GM18867 (cell line): ENCODE results near the gene DNAI4.
A peak's percentile ranks its signal among the peaks of the same experiment; 100 is the strongest.
"Not testable (repeated sequence)": the region's sequence is repeated elsewhere in the genome, so short reads cannot be mapped to it uniquely, and the experiment has no call there.

ENCODE experiments used
- ATAC-seq: cut with Tn5 transposase; IDR thresholded peaks from one replicate; pipeline ENCODE4 v1.9.1; 2021; ENCODE audit warnings: mild to moderate bottlenecking, moderate library complexity; ENCODE audit not compliant: unreplicated experiment

Gene DNAI4

GRCh38 chr1:66848193-66848592 is 76.5 kb downstream of the DNAI4 start:
- ATAC-seq, result no peak

DNA sequence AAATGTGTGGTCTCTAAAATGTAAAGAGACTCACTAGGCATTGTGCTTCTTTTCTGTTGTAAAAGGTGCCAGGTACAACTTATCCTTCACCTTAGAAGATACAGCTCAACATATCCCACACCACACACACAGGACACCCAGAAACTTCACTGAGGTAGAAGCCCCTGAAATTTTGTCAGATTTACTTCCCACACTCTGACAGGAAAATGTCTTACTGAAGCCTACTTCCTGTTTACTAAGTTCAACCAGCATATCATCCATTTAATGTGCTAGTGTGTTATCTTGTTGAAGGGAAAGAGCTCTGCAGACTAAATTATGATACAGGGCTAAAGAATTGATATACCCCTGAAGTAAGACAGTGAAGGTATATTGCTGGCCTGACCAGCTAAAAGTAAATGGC is 83.7 kb downstream of the DNAI4 start:
- ATAC-seq, result no peak

- no peak for ATAC-seq
These were observed 89.7 kb downstream of the DNAI4 start for GRCh38 chr1:66834926-66835325.

- no peak for ATAC-seq
These were observed 91.5 kb downstream of the DNAI4 start for GRCh38 chr1:66833112-66833511.

DNA sequence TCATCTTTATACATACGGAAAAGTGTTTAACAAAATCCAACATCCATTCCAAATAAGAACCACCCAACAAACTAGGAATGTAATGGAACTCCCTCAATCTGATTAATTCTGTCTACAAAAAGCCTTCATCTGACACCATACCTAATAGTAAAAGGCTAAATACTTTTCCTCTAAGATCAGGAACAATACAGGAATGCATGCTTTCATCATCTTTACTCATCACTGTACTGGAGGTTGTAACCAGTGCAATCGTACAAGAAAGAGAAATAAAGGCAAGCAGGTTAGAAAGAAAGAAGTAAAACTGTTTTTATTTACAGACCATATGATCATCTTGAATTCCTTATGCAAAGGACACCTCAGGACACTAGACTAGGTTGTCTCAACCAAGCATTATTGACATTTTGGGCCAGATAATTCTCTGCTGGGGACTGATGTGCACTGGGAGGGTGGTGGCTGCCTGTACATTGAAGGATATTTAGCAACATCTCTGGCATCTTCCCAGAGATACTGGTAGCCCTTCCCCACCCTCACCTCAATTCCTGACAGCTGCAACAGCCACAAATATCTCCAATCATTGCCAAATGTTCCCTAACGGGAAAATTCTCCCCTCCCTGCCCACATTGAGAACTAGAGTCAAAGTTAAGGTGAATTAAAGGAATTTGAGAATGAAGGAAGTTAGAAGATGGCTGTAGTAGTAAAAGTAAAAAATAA is 93.0 kb downstream of the DNAI4 start:
- ATAC-seq, result no peak

DNA sequence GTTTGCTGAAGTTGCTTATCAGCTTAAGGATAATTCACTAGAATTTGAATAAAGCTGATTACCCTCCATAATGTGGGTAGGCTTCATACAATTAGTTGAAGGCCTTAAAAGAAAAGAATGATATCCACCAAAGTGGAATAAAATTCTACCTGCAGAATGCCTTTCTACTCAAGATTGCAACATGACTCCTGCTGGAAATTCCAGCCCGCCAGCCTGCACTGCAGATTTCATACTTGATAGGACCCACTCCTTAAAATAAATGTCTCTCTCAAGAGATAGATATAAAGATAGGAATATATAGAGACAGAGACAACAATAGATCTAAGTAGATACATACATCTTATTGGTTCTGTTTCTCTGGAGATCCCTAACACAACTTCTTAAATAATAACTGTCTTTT is 99.9 kb downstream of the DNAI4 start:
- ATAC-seq, result no peak

DNA sequence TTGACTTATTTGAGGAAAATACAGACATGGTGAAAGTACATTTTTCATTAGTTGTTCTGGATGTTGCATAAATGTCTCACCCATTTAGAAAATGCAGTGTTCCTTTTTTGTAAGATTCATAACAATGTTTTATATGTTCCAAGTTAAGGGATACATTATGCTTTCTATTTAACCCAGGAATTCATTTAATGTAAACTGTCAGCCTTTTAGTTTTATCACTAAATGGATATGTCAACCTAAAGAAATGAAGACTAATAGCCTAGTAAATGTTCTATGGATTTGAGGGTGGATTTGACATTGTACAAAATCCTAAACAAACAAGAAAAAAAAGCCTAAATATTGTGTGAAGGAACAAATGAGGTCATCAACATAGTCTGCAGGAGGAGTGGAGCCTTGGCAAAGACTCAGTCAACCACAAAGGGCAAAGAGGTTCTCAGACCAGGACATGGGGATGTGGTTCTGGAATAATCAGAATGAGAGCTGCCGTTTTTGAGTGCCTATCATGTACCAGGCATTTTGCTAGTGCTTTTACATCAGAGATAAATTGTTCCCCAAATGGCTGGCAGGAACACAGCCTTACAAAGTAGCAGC is 114.8 kb downstream of the DNAI4 start:
- ATAC-seq, result no peak

DNA sequence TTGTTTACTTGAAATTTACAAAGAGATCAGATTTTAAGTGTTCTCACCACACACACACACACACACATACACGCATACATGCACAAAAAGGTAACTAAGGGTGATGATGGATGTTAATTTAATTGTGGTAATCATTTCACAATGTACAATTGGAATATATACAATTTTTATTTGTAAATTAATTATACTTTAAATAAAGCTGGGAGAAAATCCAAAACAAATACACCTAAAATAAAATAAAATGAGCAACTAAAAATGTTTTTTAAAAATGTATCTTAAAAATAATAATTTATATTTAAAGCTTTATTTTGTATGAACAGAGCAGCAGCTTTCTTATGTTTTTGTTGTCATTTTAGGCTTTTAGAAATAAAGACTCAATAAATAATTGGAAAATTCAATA is 115.4 kb downstream of the DNAI4 start:
- no peak for ATAC-seq

GRCh38 chr1:66795839-66796238 is 128.8 kb downstream of the DNAI4 start:
- not testable (repeated sequence) for ATAC-seq

- ATAC-seq, result no peak
These were observed 132.7 kb downstream of the DNAI4 start for GRCh38 chr1:66791621-66792610.

GRCh38 chr1:66788231-66788939 is 136.3 kb downstream of the DNAI4 start:
- peak; percentile 82 for ATAC-seq

GRCh38 chr1:66787641-66788040 is 137.0 kb downstream of the DNAI4 start:
- ATAC-seq, result peak; percentile 73

GRCh38 chr1:66785800-66786199 is 138.9 kb downstream of the DNAI4 start:
- ATAC-seq, result not testable (repeated sequence)

DNA sequence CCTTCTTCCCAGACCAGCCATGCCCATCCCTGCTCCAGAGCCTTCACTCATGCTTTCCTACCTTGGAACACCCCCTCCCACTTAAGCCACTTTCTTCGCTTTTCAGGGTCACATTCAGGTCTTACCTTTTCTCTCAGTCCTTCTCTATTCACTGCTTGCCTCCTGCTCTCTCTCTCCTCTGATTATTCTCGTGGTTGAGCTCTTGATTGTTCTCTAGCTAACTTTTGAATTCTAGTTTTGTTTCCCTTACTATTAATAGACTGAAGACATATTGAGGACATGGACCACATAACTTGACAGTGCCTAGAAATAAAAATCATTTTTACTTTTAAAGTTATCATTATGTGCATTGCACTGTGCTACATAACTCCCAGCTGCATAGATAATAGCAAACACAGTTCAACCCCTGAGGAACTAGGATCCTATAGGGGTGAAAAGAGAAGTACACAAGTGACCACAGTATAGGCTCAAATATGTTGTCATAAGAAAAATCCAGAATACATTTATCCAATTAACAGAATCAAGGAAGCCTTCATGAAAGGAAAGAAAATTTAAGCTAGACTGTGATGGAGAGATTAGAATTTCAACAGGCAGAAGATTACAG is 145.1 kb downstream of the DNAI4 start:
- ATAC-seq, result no peak

GRCh38 chr1:66778969-66779368 is 145.7 kb downstream of the DNAI4 start:
- no peak for ATAC-seq

DNA sequence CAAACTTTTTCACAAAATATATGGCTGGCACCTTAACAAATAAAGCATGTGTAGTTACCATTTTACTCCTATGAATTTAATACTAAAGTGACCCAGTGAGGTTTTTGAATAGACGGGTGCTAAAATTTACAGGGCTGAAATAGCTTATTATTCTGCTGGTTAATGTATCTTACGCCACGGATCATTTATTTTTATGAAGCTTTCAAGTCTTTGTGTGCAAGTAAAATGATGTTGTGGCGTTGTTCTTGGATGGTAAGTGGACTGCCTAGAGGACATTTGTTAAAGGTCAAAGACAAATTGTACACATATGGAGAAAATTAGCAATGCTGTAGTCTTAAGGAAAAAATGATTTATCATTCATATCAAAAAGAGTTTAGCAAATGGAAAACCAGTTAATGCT is 146.4 kb downstream of the DNAI4 start:
- no peak for ATAC-seq

DNA sequence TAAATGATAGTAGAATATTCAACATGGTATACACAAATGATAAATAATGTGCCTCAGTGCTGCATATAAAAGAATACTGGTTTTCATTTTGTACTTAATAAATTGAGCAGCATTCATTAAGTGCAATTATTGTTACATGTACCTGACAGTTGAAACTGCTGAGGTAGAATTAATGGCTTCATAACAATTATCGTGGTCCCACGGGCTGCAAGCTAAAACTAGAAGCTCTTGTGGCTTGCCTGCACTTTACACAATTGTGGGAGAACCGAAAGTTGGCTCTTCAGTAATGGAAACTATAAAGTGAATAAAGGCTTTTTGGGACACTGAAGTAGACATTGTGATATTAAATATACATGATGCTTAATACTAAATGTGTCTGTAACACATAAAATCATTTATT is 146.8 kb downstream of the DNAI4 start:
- ATAC-seq, result no peak

DNA sequence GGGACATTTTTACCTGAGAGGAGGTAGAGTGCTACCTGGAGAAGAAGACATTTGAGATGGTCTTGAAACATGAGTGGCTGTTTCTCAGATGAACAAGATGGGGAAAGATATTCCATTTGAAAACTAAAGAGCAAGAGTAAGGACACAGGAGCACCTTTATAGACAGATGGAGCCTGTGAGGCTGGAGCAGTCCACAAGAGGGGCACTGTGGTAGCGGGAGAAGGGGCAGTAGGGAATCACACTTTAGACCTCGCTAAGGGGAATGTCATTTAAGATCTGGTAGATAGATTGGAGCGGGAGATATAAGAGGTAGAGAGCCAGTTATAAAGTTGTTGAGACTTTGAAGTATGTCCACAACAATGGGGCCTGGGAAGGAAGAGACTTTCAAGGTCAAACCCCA is 149.0 kb downstream of the DNAI4 start:
- no peak for ATAC-seq

DNA sequence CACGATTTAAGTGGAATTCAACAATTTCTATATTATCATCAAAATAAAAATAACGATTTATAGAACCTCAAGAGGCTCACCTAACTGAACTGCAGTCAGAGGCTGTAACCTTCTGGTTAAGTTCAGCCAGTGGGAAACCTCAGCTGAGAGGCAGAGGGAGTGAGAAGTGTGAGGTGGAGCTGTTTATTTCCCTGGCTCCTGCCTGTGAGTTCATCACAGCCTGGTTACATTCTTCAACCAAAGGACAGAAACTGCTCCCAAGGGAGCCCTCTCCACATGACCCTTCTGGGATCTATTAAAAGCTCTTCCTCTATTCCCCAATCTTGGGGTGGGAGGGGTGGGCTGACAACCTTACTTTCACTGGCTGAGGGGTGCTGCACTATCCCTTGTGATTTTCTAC is 150.2 kb downstream of the DNAI4 start:
- ATAC-seq, result no peak

DNA sequence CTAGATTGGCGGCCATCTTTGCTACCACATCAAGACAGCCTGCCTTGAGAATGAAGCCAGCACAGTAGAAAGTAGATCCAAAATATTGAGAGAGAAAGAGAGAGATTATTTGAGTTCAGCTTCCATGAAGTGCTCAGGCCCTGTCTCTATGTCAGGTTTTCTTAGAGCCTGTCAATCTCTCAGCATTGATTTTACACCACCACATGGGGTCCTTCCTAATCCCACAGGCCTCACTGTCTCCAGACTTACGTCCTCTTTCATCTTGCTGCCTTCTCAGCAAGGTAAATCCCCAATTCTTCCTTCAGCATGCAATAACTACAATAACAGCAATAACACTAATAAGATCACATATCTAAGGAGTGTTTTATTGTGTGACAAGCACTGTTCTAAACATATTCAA is 151.4 kb downstream of the DNAI4 start:
- no peak for ATAC-seq

- no peak for ATAC-seq
These were observed 154.0 kb downstream of the DNAI4 start for GRCh38 chr1:66770694-66771093.
